Gastroesophageal sphincter (tissue), 4 donors: Measurements from ENCODE around the gene UNC13B. TPM values are rescaled to one million over a fixed set of nuclear protein-coding genes. Genes with fewer than 3 reads are reported as not detected.

Experiments used
- ATAC-seq: fragments of 150-250 bp; one replicate; pipeline ENCODE4 v1.9.1; 2016; ENCODE audit warnings: mild to moderate bottlenecking, moderate library complexity
- H3K27ac ChIP-seq, 4 donors: fragments of 200-600 bp; sonication (generic) in 3 of 4; 1 replicate in 3 of 4; 2 replicates in 1 of 4; pipeline ENCODE4 v1.5.1; 2016 to 2019
- H3K27me3 ChIP-seq: fragments of 200-600 bp; sonication (generic); one replicate; pipeline ENCODE4 v1.5.1; 2019
- H3K36me3 ChIP-seq, 2 donors: fragments of 200-600 bp; sonication (generic); one replicate each; pipeline ENCODE4 v1.5.1; 2019; ENCODE audit warnings: control low read depth in 1 of 2
- H3K4me1 ChIP-seq, 3 donors: fragments of 200-600 bp; sonication (generic); 1 replicate in 2 of 3; 2 replicates in 1 of 3; pipeline ENCODE4 v1.5.1; 2016 to 2019; ENCODE audit warnings: control low read depth in 2 of 3
- H3K4me3 ChIP-seq, 2 donors: fragments of 200-600 bp; sonication (generic); one replicate each; pipeline ENCODE4 v1.5.1; 2019; ENCODE audit warnings: mild to moderate bottlenecking in 1 of 2, moderate library complexity in 1 of 2
- H3K9me3 ChIP-seq, 3 donors: fragments of 200-600 bp; sonication (generic); one replicate each; pipeline ENCODE4 v1.5.1; 2017 to 2019; ENCODE audit warnings: control low read depth in 2 of 3
- CTCF ChIP-seq, 4 experiments: fragments of 200-600 bp in 2 of 4; fragments of 450-650 bp in 2 of 4; sonication (generic) in 1 of 4; IDR thresholded peaks; one replicate each; pipeline ENCODE4 v1.5.1; 2017 to 2019; ENCODE audit warnings: antibody characterized with exemption in 4 of 4, mild to moderate bottlenecking in 2 of 4, moderate library complexity in 2 of 4
- EP300 ChIP-seq: sonication (generic); formaldehyde crosslinking; IDR thresholded peaks from one replicate; pipeline ENCODE4 v1.6.1; 2017; ENCODE audit warnings: antibody characterized with exemption, mild to moderate bottlenecking
- POLR2A ChIP-seq, 2 donors: fragments of 450-650 bp; IDR thresholded peaks; one replicate each; pipeline ENCODE4 v1.6.1; 2017; ENCODE audit warnings: antibody characterized with exemption in 2 of 2, mild to moderate bottlenecking in 2 of 2, moderate library complexity in 1 of 2
- POLR2AphosphoS5 ChIP-seq: sonication (generic); formaldehyde crosslinking; IDR thresholded peaks from one replicate; pipeline ENCODE4 v1.6.1; 2017; ENCODE audit warnings: antibody characterized with exemption
- WGBS, 2 donors: methylation state at CpG; one replicate each; pipeline ENCODE4 v1.1.5; 2018; ENCODE audit warnings: low coverage in 1 of 2; 5-methylcytosine and 5-hydroxymethylcytosine counted together
- total RNA-seq, 4 donors: library from RNA; depleted of rRNA; stranded (reverse); fragments of >200 nt; gene quantifications; one replicate each; pipeline ENCODE4 v1.1.0, GENCODE V29; 2016

The UNC13B gene
- total RNA-seq, 4 donors from 2014 or later: 21.3 to 35.3 (median 31.7) TPM

GRCh38 chr9:35446012-35446411, 284.2 kb downstream of the UNC13B start:
- Histone ChIP-seq H3K27me3 (no peaks in the 10 kb centered on the region), H3K4me1 (no peaks in the 10 kb centered on the region), H3K9me3 (no peaks in the 10 kb centered on the region), H3K4me3 (no peak overlapping the region), H3K27ac (no peak overlapping the region), H3K36me3 (no peaks in the 10 kb centered on the region)
- whole genome bisulfite sequencing, 2 donors: 80 to 95% methylated on average over 2 of the region's 3 CpGs
- no peak for ATAC-seq
- no peak for TF ChIP-seq POLR2A (IDR thresholded peaks at IDR 0.05)

- Histone ChIP-seq H3K4me1 (no peaks in the 10 kb centered on the region), H3K36me3 (no peaks in the 10 kb centered on the region), H3K9me3 (no peaks in the 10 kb centered on the region), H3K4me3 (no peak overlapping the region), H3K27ac (no peak overlapping the region), H3K27me3 (peaks cover 4% of the 10 kb centered on the region)
- 41 to 73% methylated on average over 1 of the region's 1 CpG for WGBS, 2 donors
- no peak for TF ChIP-seq CTCF (IDR thresholded peaks at IDR 0.05)
- ATAC-seq: no peak
Observed at GRCh38 chr9:35448496-35448895, 286.7 kb downstream of the UNC13B start.

- Histone ChIP-seq H3K9me3 (no peaks in the 10 kb centered on the region), H3K4me1 (no peaks in the 10 kb centered on the region), H3K27me3 (peaks cover 4% of the 10 kb centered on the region), H3K4me3 (no peak overlapping the region), H3K36me3 (no peaks in the 10 kb centered on the region), H3K27ac (no peak overlapping the region)
- no peak for ATAC-seq
- no CpG with 5 or more reads among the region's 2 CpGs for WGBS, 2 donors
- TF ChIP-seq POLR2A (IDR thresholded peaks at IDR 0.05) (no peak), EP300 (no peak), CTCF (IDR thresholded peaks at IDR 0.05) (no peak), POLR2AphosphoS5 (no peak)
Observed at GRCh38 chr9:35452481-35452880, 290.7 kb downstream of the UNC13B start.

GRCh38 chr9:35453786-35454185, 292.0 kb downstream of the UNC13B start:
- no peak for TF ChIP-seq POLR2A (IDR thresholded peaks at IDR 0.05)
- no peak for TF ChIP-seq CTCF (IDR thresholded peaks at IDR 0.05)

More at GRCh38 chr9:35453786-35454185, 292.0 kb downstream of the UNC13B start:
- H3K9me3 ChIP-seq: no peaks in the 10 kb centered on the region
- no peaks in the 10 kb centered on the region for H3K4me1 ChIP-seq
- no peak overlapping the region for H3K4me3 ChIP-seq
- WGBS, 2 donors: 100% methylated on average over 1 of the region's 2 CpGs; no CpG with 5 or more reads in 1 of the 2 donors
- H3K36me3 ChIP-seq: no peaks in the 10 kb centered on the region
- H3K27me3 ChIP-seq: peaks cover 4% of the 10 kb centered on the region
- no peak overlapping the region for H3K27ac ChIP-seq
- ATAC-seq: no peak

Other genes starting within 250 kb of the UNC13B start
- under 1 TPM in 3 of 4 donors, not detected in 1; 0.30 to 0.81 (median 0.67) TPM for gene PHF24, start 203.7 kb upstream of the UNC13B start, total RNA-seq
- gene DNAJB5, start 172.3 kb upstream of the UNC13B start, total RNA-seq: 100 to 1,000 TPM in 2 of 4 donors, 10 to 100 TPM in 2; 46.8 to 125 (median 96.8) TPM
- gene VCP, start 89.4 kb upstream of the UNC13B start, total RNA-seq: 100 to 1,000 TPM; 136 to 200 (median 175) TPM
- 1 to 10 TPM; 3.0 to 7.2 (median 5.1) TPM for gene FANCG, start 82.1 kb upstream of the UNC13B start, total RNA-seq
- gene PIGO, start 65.4 kb upstream of the UNC13B start, total RNA-seq: 10 to 100 TPM in 2 of 4 donors, 1 to 10 TPM in 2; 6.5 to 11.4 (median 9.9) TPM
- gene STOML2, start 58.9 kb upstream of the UNC13B start, total RNA-seq: 100 to 1,000 TPM in 3 of 4 donors, 10 to 100 TPM in 1; 96.0 to 123 (median 110) TPM
- 10 to 100 TPM; 13.4 to 32.6 (median 18.3) TPM for gene ATOSB, start 46.1 kb upstream of the UNC13B start, total RNA-seq